ENCODE results near the gene TNNI3.
"Not testable (repeated sequence)": the region's sequence is repeated elsewhere in the genome, so short reads cannot be mapped to it uniquely, and the experiment has no call there.

The TNNI3 gene

DNA sequence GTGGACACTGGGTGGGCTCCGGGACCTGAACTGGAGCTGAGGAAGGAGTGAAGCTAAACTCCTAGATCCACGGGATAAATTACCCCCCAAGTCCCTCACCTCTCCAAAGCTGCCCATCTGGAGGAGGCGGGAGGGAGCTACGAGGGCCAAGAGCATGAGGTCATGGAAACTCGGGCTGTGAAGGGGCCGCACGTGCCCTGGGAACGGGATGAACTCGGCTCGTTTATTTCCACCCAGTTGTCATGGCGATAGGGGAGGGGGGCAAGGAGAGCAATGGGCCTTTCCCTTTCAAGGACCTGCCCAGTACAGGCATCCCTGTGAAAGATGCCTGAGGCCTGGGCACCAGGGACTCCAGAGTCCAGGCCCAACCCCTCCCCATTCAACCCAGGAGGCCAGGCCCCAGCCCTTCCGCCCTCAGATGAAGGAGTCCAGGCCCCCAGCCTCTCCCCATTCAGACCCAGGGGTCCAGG is 43.9 kb downstream of the TNNI3 start:
- peak; percentile 89 for DNase-seq (ENCODE audit: low spot score)

DNA sequence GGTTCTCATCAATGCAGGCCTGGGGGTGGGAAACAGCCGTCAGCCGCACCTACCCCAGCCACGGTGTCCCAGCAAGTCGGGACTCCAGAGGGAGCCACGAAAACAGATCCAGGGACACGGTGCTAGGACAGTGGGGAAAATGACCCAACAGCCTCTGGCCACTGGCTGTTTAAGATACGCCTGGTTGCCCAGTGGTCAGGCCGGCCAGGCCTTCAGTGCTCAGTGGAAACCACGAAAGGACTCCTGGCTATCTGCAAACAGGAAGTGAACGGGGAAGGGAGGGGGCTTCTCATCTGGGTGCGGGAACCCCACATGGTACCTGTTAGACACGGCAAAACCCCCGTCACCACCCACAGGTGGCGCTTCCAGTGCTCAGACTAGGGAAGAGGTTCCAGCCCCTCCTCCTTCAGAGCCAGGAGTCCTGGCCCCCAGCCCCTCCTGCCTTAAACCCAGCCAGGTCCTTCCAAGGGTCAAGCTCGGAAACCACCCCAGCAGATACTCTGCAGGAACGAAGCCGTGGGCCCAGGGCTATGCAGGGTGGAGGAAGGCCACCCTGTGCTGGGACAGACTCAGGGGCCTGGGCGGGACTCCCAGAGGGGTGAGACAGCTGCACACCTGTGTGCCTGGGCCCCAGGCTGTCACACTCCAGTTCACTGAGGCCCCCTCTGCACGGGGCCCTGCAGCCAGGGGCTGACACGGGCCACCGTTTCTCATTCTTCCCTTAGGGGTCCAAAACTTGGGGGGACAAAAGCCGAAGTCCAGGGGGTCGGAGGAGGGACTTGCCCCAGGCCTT is 44.6 kb downstream of the TNNI3 start:
- DNase-seq (ENCODE audit: low spot score): peak; percentile 51

DNA sequence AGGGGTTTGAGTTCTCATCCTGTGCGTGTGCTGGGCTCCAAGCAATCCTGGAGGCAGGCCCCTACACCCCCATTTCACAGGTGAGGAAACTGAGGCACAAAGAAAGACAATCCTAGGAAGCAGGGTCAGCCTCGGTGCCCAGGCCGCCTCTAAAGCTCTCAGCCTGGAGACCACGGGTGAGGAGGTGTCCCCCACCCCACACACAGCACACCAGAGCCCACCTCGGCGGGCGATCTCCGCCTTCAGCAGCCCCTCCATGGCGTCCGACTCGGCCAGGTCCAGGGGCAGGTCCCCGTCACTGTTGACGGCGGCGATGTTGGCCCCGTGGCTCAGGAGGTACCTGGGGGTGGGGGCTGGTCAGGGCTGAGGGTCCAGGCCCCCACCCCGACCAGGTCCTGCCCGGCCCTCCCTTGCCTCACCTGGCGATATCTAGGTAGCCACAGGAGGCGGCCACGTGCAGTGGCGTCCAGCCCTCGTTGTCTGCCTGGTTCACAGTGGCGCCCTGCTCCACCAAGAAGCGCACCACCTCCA is 45.2 kb downstream of the TNNI3 start:
- DNase-seq (ENCODE audit: low spot score): no peak

DNA sequence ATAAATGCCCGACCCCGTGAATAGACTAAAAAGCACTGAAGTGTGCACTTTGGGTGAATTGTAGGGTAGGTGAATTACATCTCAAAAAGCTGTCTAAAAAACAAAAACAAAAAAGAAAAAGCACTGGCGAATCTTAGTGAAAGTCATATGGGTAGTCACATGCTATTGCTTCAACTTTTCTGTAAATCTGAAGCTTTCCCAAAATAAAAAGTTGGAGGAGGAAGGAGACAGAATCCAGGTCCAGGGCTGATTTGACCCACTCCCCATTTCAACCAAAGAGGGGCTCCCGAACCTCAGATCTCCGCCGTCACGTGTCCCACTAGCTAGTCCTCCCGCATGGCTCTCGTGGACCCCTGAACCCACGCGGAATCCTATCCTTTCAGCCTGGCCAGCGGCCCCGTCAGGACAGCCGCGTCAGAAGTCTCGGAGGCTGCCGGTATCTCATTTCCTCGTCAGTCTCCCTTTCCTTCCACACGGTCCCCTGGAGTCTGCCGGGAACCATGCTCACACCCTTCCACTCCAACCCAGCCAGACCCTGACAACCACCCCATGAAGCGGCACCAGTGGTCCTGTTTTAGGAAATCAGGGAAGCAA is 46.2 kb downstream of the TNNI3 start:
- no peak for DNase-seq (ENCODE audit: low spot score)

DNA sequence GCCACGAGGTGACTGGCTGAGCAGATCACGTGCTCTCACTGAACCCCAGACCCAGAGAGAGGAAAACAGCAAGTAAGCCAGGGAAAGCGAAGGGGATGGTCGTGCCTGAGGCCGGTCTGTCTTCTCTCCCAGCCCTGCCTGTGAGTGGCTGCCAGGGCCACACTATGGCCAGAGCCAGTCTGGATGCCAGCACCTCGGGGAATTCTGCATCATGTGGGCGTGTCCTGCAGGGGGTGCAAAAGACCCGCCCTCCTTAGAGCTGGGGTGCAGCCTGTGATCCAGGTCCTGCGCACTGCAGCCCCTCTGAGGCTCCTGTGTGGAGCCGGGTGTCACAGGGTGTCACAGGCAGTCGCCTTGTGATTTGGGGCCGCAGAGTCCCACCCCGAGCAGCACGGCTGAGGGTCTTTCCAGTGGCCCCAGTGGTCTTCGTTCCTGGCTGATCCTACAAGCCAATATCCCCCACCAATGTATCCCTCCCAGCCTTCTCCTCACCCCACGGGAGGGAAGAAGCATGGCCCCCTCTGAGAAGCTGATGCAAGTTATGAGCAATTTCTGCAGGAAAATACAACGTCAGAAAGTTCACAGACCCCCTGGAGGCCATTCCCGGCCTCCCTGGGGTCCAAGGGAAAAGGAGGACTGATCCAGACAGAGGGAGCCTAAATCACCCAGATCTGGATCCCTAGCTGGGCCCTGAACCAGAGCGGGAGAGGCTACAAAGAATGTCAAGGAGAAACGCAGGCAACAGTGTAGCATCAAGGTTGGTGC is 47.8 kb downstream of the TNNI3 start:
- no peak for DNase-seq (ENCODE audit: low spot score)

DNA sequence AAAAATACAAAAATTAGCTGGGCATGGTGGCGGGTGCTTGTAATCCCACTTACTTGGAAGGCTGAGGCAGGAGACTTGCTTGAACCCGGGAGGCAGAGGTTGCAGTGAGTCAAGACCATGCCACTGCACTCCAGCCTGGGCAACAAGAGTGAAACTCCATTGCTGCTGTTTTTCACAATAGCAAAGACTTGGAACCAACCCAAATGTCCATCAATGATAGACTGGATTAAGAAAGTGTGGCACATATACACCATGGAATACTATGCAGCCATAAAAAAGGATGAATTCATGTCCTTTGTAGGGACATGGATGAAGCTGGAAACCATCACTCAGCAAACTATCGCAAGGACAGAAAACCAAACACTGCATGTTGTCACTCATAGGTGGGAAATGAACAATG is 50.3 kb downstream of the TNNI3 start:
- not testable (repeated sequence) for DNase-seq (ENCODE audit: low spot score)

DNA sequence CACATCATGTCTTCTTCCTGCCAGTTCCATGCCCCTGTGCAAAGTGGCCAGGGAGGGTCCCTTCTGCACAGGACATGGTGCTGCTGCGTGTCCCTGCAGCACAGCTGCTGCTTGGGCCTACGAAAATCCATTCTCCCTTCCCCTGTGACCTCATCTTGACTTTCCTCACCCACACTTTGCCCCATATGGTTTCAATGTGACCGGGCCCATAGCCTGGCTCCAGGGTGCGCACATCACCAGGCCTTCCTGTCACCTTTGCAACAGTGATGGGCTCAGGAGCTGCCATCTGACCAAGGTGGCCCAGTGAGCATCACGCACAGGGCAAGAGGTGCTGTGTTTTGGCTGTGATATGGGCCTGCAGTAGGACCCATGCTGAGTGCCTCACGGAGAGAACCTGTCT is 50.9 kb downstream of the TNNI3 start:
- DNase-seq (ENCODE audit: low spot score): no peak

DNA sequence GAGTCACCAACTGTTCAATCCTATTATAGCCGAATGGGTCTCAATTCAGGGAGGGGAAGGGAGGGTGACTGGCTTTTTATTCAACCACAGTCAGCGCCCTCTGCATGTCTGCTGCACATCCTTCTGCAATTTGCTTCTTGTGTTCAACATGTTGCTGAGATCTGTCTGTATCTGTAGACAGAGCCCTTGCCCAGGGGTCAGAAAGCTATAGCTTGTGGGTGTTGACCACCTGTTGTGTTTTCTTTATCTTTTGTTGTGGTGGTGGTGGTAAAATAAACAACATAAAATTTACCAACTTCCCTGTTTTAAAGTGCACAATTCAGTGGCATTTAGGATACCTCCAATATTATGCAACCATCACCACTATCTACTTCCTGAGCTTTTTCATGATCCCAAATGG is 52.3 kb downstream of the TNNI3 start:
- no peak for DNase-seq (ENCODE audit: low spot score)

DNA sequence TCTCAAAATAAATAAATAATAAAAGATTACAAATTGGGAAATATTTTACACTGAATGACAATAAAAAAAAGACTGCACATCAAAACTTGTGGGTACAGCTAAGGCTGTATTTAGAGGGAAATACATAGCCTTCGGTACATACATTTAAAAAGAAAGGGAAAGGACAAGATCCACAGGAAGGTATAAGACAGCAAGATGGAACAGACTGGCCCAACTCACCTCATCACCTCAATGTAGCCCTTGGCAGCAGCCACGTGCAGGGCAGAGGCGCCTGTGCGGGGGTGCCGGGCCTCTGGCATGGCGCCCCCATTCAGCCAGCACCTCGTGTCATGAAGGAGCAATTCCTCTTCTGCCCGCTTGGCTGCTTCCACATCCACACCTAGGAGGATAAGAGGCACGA is 54.3 kb downstream of the TNNI3 start:
- DNase-seq (ENCODE audit: low spot score): no peak
